Astrocyte (in vitro differentiated cells and primary cell): ENCODE results near the gene RPH3AL.

Experiments
- EZH2 ChIP-seq: IDR thresholded peaks from 2 replicates; pipeline ENCODE4 v1.6.1; 2012; ENCODE audit warnings: mild to moderate bottlenecking, low read length, inconsistent platforms; ENCODE audit not compliant: insufficient read depth
- TF ChIP-seq, protein P1 (sequence below): IDR thresholded peaks from 2 replicates; pipeline ENCODE4 v1.5.1; 2011; ENCODE audit warnings: low read depth, mild to moderate bottlenecking, inconsistent platforms, low read length, moderate library complexity; ENCODE audit not compliant: insufficient read depth

DNA sequence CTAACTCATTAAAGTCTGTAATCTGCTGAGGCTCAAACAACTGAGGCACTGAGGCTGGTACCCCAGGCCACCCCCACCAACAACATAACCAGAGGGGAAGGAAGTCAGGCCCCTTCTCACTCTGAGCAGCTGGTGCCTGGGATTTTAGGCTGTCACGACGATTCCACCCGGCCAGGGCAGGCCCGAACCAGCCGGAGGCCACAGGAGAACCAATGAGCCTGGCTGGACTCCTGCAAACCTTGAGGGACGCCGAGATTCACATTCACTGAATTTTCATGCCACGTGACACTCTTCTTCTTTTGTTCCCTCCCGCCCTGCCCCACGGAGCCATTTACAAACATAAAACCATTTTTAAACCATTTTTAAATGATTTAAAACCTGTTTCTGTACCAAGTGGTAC lies 48.1 kb downstream of the RPH3AL start:
- TF ChIP-seq, protein P1, sequence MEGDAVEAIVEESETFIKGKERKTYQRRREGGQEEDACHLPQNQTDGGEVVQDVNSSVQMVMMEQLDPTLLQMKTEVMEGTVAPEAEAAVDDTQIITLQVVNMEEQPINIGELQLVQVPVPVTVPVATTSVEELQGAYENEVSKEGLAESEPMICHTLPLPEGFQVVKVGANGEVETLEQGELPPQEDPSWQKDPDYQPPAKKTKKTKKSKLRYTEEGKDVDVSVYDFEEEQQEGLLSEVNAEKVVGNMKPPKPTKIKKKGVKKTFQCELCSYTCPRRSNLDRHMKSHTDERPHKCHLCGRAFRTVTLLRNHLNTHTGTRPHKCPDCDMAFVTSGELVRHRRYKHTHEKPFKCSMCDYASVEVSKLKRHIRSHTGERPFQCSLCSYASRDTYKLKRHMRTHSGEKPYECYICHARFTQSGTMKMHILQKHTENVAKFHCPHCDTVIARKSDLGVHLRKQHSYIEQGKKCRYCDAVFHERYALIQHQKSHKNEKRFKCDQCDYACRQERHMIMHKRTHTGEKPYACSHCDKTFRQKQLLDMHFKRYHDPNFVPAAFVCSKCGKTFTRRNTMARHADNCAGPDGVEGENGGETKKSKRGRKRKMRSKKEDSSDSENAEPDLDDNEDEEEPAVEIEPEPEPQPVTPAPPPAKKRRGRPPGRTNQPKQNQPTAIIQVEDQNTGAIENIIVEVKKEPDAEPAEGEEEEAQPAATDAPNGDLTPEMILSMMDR: no peak
- no peak for TF ChIP-seq EZH2
